B cell (primary cell): ENCODE data around the gene SART3. TPM values are rescaled to one million over a fixed set of nuclear protein-coding genes. Genes with fewer than 3 reads are reported as not detected.
A peak's percentile ranks its signal among the peaks of the same experiment; 100 is the strongest.

Experiments used
- ATAC-seq: fragments of 200-7000 bp; cut with Tn5 transposase; one replicate; pipeline ENCODE4 v1.10.0; 2021; ENCODE audit warnings: low read depth, mild to moderate bottlenecking, moderate number of reproducible peaks, moderate library complexity
- CTCF ChIA-PET: fragments of 350-600 bp; sonication (Branson Sonifier 250); formaldehyde crosslinking; loops from one replicate; lab custom pipeline; 2021; ENCODE audit warnings: antibody characterized with exemption, inconsistent platforms; lab: Charles Lee
- POLR2A ChIA-PET: fragments of 350-600 bp; sonication (Branson Sonifier 250); formaldehyde crosslinking; loops from one replicate; lab custom pipeline; 2021; ENCODE audit warnings: antibody characterized with exemption; lab: Charles Lee
- DNase-seq: peaks from one replicate; pipeline ENCODE4 v3.0.0; 2013
- H2AFZ ChIP-seq: 2 replicates; pipeline ENCODE4 v1.6.1; 2012; ENCODE audit warnings: mild to moderate bottlenecking, low read depth, low read length; ENCODE audit not compliant: insufficient read depth, poor library complexity, severe bottlenecking
- H3K27ac ChIP-seq, 2 donors: 1 replicate in 1 of 2; 2 replicates in 1 of 2; pipeline ENCODE4 v1.5.1; 2012 to 2013; ENCODE audit warnings: low read length in 2 of 2, mild to moderate bottlenecking in 2 of 2, moderate library complexity in 1 of 2
- H3K27me3 ChIP-seq, 4 experiments: fragments of 200-600 bp in 1 of 4; sonication (generic) in 1 of 4; replicated peaks in 1 of 4; 1 replicate in 2 of 4; 2 replicates in 2 of 4; pipeline versions ENCODE4 v1.6.1 to v1.7.0; 2013 to 2016; ENCODE audit warnings: low read length in 3 of 4, mild to moderate bottlenecking in 2 of 4, mixed read lengths in 1 of 4, moderate library complexity in 1 of 4; ENCODE audit not compliant: insufficient read depth in 4 of 4, control insufficient read depth in 3 of 4; ENCODE audit errors: control extremely low read depth in 1 of 4
- H3K36me3 ChIP-seq, 2 experiments: replicated peaks in 1 of 2; 1 replicate in 1 of 2; 2 replicates in 1 of 2; pipeline versions ENCODE4 v1.6.1 to v1.7.1; 2013; ENCODE audit warnings: low read length in 1 of 2; ENCODE audit not compliant: insufficient read depth in 2 of 2, control insufficient read depth in 1 of 2; ENCODE audit errors: control extremely low read depth in 1 of 2, extremely low read depth in 1 of 2
- H3K4me1 ChIP-seq, 2 donors: fragments of 200-600 bp in 1 of 2; sonication (generic) in 1 of 2; 1 replicate in 1 of 2; 2 replicates in 1 of 2; pipeline versions ENCODE4 v1.5.1 to v1.6.1; 2013 to 2017; ENCODE audit warnings: low read length in 2 of 2; ENCODE audit not compliant: control insufficient read depth in 2 of 2, insufficient read depth in 2 of 2
- H3K4me2 ChIP-seq: replicated peaks from 2 replicates; pipeline ENCODE3; 2012; ENCODE audit warnings: mild to moderate bottlenecking, low read depth, low read length; ENCODE audit not compliant: poor library complexity, severe bottlenecking
- H3K4me3 ChIP-seq, 5 experiments: fragments of 200-600 bp in 1 of 5; sonication (generic) in 1 of 5; 1 replicate in 3 of 5; 2 replicates in 2 of 5; pipeline versions ENCODE4 v1.5.1 to v1.7.0; 2011 to 2016; ENCODE audit warnings: low read length in 4 of 5, mild to moderate bottlenecking in 4 of 5, low read depth in 2 of 5, control low read depth in 1 of 5, moderate library complexity in 1 of 5; ENCODE audit not compliant: insufficient read depth in 1 of 5; ENCODE audit errors: control extremely low read depth in 1 of 5, extremely low read depth in 1 of 5
- H3K79me2 ChIP-seq: fragments of 200-600 bp; sonication (generic); one replicate; pipeline ENCODE4 v1.6.0; 2016; ENCODE audit warnings: low read length; ENCODE audit not compliant: control insufficient read depth, insufficient read depth
- H3K9ac ChIP-seq: fragments of 200-600 bp; sonication (generic); 2 replicates; pipeline ENCODE4 v1.6.1; 2017; ENCODE audit warnings: mild to moderate bottlenecking, low read length, moderate library complexity
- H3K9me3 ChIP-seq, 3 donors: one replicate each; pipeline versions ENCODE4 v1.6.1 to v1.7.1; 2013; ENCODE audit warnings: low read length in 2 of 3; ENCODE audit not compliant: control insufficient read depth in 2 of 3, insufficient read depth in 1 of 3; ENCODE audit errors: control extremely low read depth in 1 of 3
- H4K20me1 ChIP-seq: 2 replicates; pipeline ENCODE4 v1.6.0; 2012; ENCODE audit warnings: mild to moderate bottlenecking, low read length; ENCODE audit not compliant: insufficient read depth, control insufficient read depth, poor library complexity, severe bottlenecking
- H3K27ac Mint-ChIP-seq: one replicate; pipeline ENCODE4 v1.8.0; 2021; ENCODE audit warnings: mixed read lengths
- H3K27me3 Mint-ChIP-seq: one replicate; pipeline ENCODE4 v1.8.0; 2021; ENCODE audit warnings: mixed read lengths
- H3K4me1 Mint-ChIP-seq: one replicate; pipeline ENCODE4 v1.8.0; 2021; ENCODE audit warnings: mixed read lengths
- H3K4me3 Mint-ChIP-seq: one replicate; pipeline ENCODE4 v1.8.0; 2021; ENCODE audit warnings: mixed read lengths
- H3K9me3 Mint-ChIP-seq: one replicate; pipeline ENCODE4 v1.8.0; 2022; ENCODE audit warnings: mixed read lengths; ENCODE audit not compliant: insufficient read depth
- EZH2 ChIP-seq: IDR thresholded peaks from 2 replicates; pipeline ENCODE4 v1.6.1; 2012; ENCODE audit warnings: borderline replicate concordance, low read depth, mild to moderate bottlenecking, moderate library complexity, low read length; ENCODE audit not compliant: insufficient read depth, poor library complexity, severe bottlenecking
- WGBS: methylation state at CpG from one replicate; pipeline ENCODE4 v1.1.5; 2013; ENCODE audit warnings: missing lambda C conversion rate; ENCODE audit not compliant: insufficient coverage; 5-methylcytosine and 5-hydroxymethylcytosine counted together
- intact Hi-C: fragments of 100-400 bp; cut with micrococcal nuclease; formaldehyde crosslinking; loops from one replicate; pipeline ENCODE4 v1.10.0; 2022
- polyA plus RNA-seq: library from polyadenylated mRNA; depleted of rRNA; stranded (reverse); fragments of >200 nt; gene quantifications from 2 replicates; pipeline ENCODE4 v1.2.3, GENCODE V29; 2012
- total RNA-seq, 2 donors: library from RNA; stranded (reverse); fragments of 120-200 nt in 1 of 2; gene quantifications; 1 replicate in 1 of 2; 2 replicates in 1 of 2; pipeline versions ENCODE4 v1.2.3 to v1.2.4, GENCODE V29; 2013 to 2022
- TF ChIP-seq, protein P1 (sequence below): fragments of 200-600 bp; IDR thresholded peaks from one replicate; pipeline ENCODE4 v1.8.0; 2022; ENCODE audit warnings: antibody characterized with exemption, mild to moderate bottlenecking

SART3 gene
- total and polyA plus RNA-seq, 2 donors (not counting 1 experiment from before 2014, with no cell fraction given) = 24.1 to 131 TPM

DNA sequence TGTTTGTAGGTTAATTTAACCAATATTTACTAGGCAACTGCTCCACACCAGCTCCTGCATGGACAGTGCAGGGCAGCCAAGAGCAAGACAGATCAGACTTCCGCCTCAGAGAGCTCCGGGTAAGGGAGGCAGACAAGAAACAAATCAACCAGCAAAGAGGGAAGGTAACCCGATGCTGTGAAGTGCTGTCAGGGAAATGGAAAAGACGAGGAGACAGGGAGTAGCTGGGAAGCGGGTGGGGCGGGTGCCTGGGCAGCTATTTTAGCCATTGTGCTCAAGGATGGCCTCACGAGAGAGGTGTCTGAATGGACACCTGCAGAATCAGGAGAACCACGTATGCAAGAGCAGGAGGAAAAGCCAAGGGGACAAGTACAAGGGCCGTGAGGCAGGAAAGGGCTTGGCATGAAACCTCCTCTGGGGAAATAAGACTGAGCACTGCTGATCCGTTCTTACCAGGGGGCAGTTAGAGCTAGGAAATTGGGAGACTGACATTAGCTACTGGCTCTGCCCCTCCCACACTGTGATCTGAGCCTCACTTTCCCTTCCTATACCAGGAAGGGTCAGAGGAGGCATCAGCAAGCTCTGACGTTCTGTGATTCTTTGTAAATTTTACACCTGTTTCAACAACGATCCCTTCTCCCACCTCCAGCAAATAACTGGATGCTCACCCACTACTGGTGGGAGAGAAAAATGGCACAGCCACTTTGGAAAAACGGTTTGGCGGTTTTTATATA is 43.4 kb upstream of the SART3 start:
- CTCF ChIA-PET = interaction anchor here (1.0 to 2.7 kb wide), 2 partner anchors 13 to 24 kb away, joined by 3 to 13 read pairs; no protein-coding TSS in a partner anchor
- 78% methylated on average over 14 of the region's 14 CpGs for WGBS

DNA sequence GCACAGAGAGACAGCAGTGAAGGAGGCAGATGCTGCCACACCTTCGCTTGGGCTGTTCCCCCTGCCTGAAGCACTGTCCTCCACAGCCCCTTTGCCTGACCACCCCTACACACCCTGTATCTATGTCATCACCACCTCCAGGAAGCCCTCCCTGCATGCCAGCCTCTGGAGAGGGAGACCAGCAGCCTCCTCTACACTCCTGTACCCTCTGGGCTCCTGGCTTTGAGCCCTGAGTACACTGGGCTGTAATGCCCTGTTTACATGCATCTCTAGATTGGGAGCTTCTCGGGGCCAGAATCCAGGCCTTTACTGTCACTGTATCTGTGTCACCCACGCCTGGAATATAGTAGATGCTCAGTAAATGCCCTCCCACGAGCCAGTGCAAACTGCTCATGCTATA is 42.8 kb upstream of the SART3 start:
- intact Hi-C loops = no loop called here
- no peak overlapping the region for H3K27ac ChIP-seq
- no peak overlapping the region for H3K9ac ChIP-seq
- no peak overlapping the region for H3K4me3 ChIP-seq
- H2AFZ ChIP-seq = no peak overlapping the region
- H3K4me3 Mint-ChIP-seq = no peak overlapping the region
- TF ChIP-seq, protein P1, sequence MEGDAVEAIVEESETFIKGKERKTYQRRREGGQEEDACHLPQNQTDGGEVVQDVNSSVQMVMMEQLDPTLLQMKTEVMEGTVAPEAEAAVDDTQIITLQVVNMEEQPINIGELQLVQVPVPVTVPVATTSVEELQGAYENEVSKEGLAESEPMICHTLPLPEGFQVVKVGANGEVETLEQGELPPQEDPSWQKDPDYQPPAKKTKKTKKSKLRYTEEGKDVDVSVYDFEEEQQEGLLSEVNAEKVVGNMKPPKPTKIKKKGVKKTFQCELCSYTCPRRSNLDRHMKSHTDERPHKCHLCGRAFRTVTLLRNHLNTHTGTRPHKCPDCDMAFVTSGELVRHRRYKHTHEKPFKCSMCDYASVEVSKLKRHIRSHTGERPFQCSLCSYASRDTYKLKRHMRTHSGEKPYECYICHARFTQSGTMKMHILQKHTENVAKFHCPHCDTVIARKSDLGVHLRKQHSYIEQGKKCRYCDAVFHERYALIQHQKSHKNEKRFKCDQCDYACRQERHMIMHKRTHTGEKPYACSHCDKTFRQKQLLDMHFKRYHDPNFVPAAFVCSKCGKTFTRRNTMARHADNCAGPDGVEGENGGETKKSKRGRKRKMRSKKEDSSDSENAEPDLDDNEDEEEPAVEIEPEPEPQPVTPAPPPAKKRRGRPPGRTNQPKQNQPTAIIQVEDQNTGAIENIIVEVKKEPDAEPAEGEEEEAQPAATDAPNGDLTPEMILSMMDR = no peak
- no peak for TF ChIP-seq EZH2
- H3K4me1 Mint-ChIP-seq = no peaks in the 10 kb centered on the region
- H3K27ac Mint-ChIP-seq = peak overlapping the region; percentile 29
- H3K27me3 ChIP-seq = peaks cover 0 to 4% (median under 1%) of the 10 kb centered on the region in 4 experiments
- no peaks in the 10 kb centered on the region for H3K9me3 ChIP-seq
- ChIA-PET POLR2A (no interaction called here), CTCF (interaction anchor here (2.7 kb wide), 1 partner anchor 13 kb away, joined by 13 read pairs; no protein-coding TSS in a partner anchor)
- ATAC-seq (no peak), DNase-seq (no peak)
- no peaks in the 10 kb centered on the region for H3K36me3 ChIP-seq
- H3K4me2 ChIP-seq = no peak overlapping the region
- H3K27me3 Mint-ChIP-seq = peaks cover 4% of the 10 kb centered on the region
- no peaks in the 10 kb centered on the region for H3K79me2 ChIP-seq
- H3K9me3 Mint-ChIP-seq = no peaks in the 10 kb centered on the region
- no peaks in the 10 kb centered on the region for H3K4me1 ChIP-seq
- WGBS = 97% methylated on average over 4 of the region's 4 CpGs
- H4K20me1 ChIP-seq = no peaks in the 10 kb centered on the region

More for the DNA sequence above, 43.4 kb upstream of the SART3 start:
- H3K27ac Mint-ChIP-seq = peak overlapping the region; percentile 29
- H3K27ac ChIP-seq = no peak overlapping the region
- no peaks in the 10 kb centered on the region for H3K4me1 Mint-ChIP-seq
- POLR2A ChIA-PET = no interaction called here
- no peak overlapping the region for H3K4me2 ChIP-seq
- no peaks in the 10 kb centered on the region for H3K36me3 ChIP-seq
- no peak overlapping the region for H3K9ac ChIP-seq
- intact Hi-C loops = no loop called here
- ATAC-seq = no peak
- DNase-seq = no peak
- peaks cover 0 to 8% (median 1%) of the 10 kb centered on the region in 4 experiments for H3K27me3 ChIP-seq
- peaks cover 0 to under 1% of the 10 kb centered on the region in 2 donors for H3K4me1 ChIP-seq
- H3K79me2 ChIP-seq = no peaks in the 10 kb centered on the region
- H3K27me3 Mint-ChIP-seq = peaks cover 4% of the 10 kb centered on the region
- H4K20me1 ChIP-seq = no peaks in the 10 kb centered on the region
- peaks cover 0 to under 1% (median 0%) of the 10 kb centered on the region in 3 donors for H3K9me3 ChIP-seq
- no peak overlapping the region for H2AFZ ChIP-seq
- H3K9me3 Mint-ChIP-seq = no peaks in the 10 kb centered on the region
- TF ChIP-seq, protein P1 = no peak
- no peak for TF ChIP-seq EZH2
- H3K4me3 ChIP-seq = no peak overlapping the region
- no peak overlapping the region for H3K4me3 Mint-ChIP-seq
